HG02678 (cell line): ENCODE data around the gene SKI.

Source experiments
- ATAC-seq: cut with Tn5 transposase; IDR thresholded peaks from one replicate; pipeline ENCODE4 v1.9.1; 2021; ENCODE audit warnings: mild to moderate bottlenecking, moderate library complexity; ENCODE audit not compliant: unreplicated experiment

The SKI gene

GRCh38 chr1:2229911-2230731, 2.0 kb downstream of the SKI start:
- no peak for ATAC-seq

GRCh38 chr1:2230781-2231531, 2.8 kb downstream of the SKI start:
- no peak for ATAC-seq

GRCh38 chr1:2231532-2232254, 3.6 kb downstream of the SKI start:
- ATAC-seq: no peak

GRCh38 chr1:2232255-2232915, 4.3 kb downstream of the SKI start:
- ATAC-seq: no peak

- no peak for ATAC-seq
Measured at GRCh38 chr1:2232916-2233438, 4.9 kb downstream of the SKI start.

GRCh38 chr1:2233468-2233867, 5.3 kb downstream of the SKI start:
- ATAC-seq: no peak

GRCh38 chr1:2233997-2234761, 6.1 kb downstream of the SKI start:
- no peak for ATAC-seq

- no peak for ATAC-seq
Measured at GRCh38 chr1:2234762-2235113, 6.6 kb downstream of the SKI start.

- ATAC-seq: no peak
Measured at GRCh38 chr1:2235300-2235998, 7.3 kb downstream of the SKI start.

- ATAC-seq: no peak
Measured at GRCh38 chr1:2236695-2237677, 8.9 kb downstream of the SKI start.

GRCh38 chr1:2237773-2238172, 9.7 kb downstream of the SKI start:
- no peak for ATAC-seq

- ATAC-seq: no peak
Measured at GRCh38 chr1:2238361-2239012, 10.4 kb downstream of the SKI start.

- ATAC-seq: no peak
Measured at GRCh38 chr1:2239013-2239370, 10.9 kb downstream of the SKI start.

GRCh38 chr1:2239384-2239985, 11.4 kb downstream of the SKI start:
- ATAC-seq: no peak

GRCh38 chr1:2240270-2241156, 12.4 kb downstream of the SKI start:
- no peak for ATAC-seq

- no peak for ATAC-seq
Measured at GRCh38 chr1:2241820-2242219, 13.7 kb downstream of the SKI start.
